ENCODE data around the gene RAB9A.

The RAB9A gene

GRCh38 chrX:13702111-13702789, 13.3 kb downstream of the RAB9A start:
- TF ChIP-seq PPARA (CRISPR knock-in tag; IDR thresholded peaks at IDR 0.05; ENCODE audit: borderline replicate concordance) (no peak), ZNF8 (CRISPR knock-in tag; IDR thresholded peaks at IDR 0.05) (no peak), ZFP3 (CRISPR knock-in tag; IDR thresholded peaks at IDR 0.05) (no peak), SNAI2 (CRISPR knock-in tag; IDR thresholded peaks at IDR 0.05) (no peak), GLIS3 (CRISPR knock-in tag; IDR thresholded peaks at IDR 0.05) (no peak), TSHZ2 (CRISPR knock-in tag; IDR thresholded peaks at IDR 0.05) (no peak), CSDC2 (CRISPR knock-in tag; IDR thresholded peaks at IDR 0.05) (no peak), TOX (CRISPR knock-in tag; IDR thresholded peaks at IDR 0.05; ENCODE audit: borderline replicate concordance) (no peak), ZNF565 (CRISPR knock-in tag; conservative IDR thresholded peaks at IDR 0.05; ENCODE audit: low read depth) (no peak), ZNF70 (CRISPR knock-in tag; IDR thresholded peaks at IDR 0.05) (no peak), ZC3H10 (CRISPR knock-in tag; IDR thresholded peaks at IDR 0.05) (no peak)
- no peak for ATAC-seq

- no peak for ATAC-seq
- TF ChIP-seq SNAI2 (CRISPR knock-in tag; IDR thresholded peaks at IDR 0.05), result no peak
- TF ChIP-seq PATZ1 (CRISPR knock-in tag; IDR thresholded peaks at IDR 0.05; ENCODE audit: borderline replicate concordance), result no peak
- TF ChIP-seq ARNTL (CRISPR knock-in tag; IDR thresholded peaks at IDR 0.05; ENCODE audit: borderline replicate concordance, low read depth), result no peak
- TF ChIP-seq BACH2 (CRISPR knock-in tag; IDR thresholded peaks at IDR 0.05; ENCODE audit: borderline replicate concordance), result no peak
- no peak for TF ChIP-seq GLIS3 (CRISPR knock-in tag; IDR thresholded peaks at IDR 0.05)
- no peak for TF ChIP-seq OSR1 (CRISPR knock-in tag; IDR thresholded peaks at IDR 0.05)
- TF ChIP-seq TCF4 (CRISPR knock-in tag; IDR thresholded peaks at IDR 0.05; ENCODE audit: borderline replicate concordance), result no peak
- no peak for TF ChIP-seq ISL1 (CRISPR knock-in tag; IDR thresholded peaks at IDR 0.05)
- no peak for TF ChIP-seq RARB (CRISPR knock-in tag; IDR thresholded peaks at IDR 0.05)
- TF ChIP-seq ZNF8 (CRISPR knock-in tag; IDR thresholded peaks at IDR 0.05), result no peak
- no peak for TF ChIP-seq ZNF70 (CRISPR knock-in tag; IDR thresholded peaks at IDR 0.05)
Observed at GRCh38 chrX:13703135-13703534, 14.2 kb downstream of the RAB9A start.

GRCh38 chrX:13703589-13703988, 14.7 kb downstream of the RAB9A start:
- ATAC-seq, result no peak
- TF ChIP-seq ZFP30 (CRISPR knock-in tag; IDR thresholded peaks at IDR 0.05) (no peak), PPARA (CRISPR knock-in tag; IDR thresholded peaks at IDR 0.05; ENCODE audit: borderline replicate concordance) (no peak), ZC3H10 (CRISPR knock-in tag; IDR thresholded peaks at IDR 0.05) (no peak), TCF4 (CRISPR knock-in tag; IDR thresholded peaks at IDR 0.05; ENCODE audit: borderline replicate concordance) (no peak), ZNF8 (CRISPR knock-in tag; IDR thresholded peaks at IDR 0.05) (no peak), ARNTL (CRISPR knock-in tag; IDR thresholded peaks at IDR 0.05; ENCODE audit: borderline replicate concordance, low read depth) (no peak), BACH2 (CRISPR knock-in tag; IDR thresholded peaks at IDR 0.05; ENCODE audit: borderline replicate concordance) (no peak), ZNF565 (CRISPR knock-in tag; conservative IDR thresholded peaks at IDR 0.05; ENCODE audit: low read depth) (no peak), SNAI2 (CRISPR knock-in tag; IDR thresholded peaks at IDR 0.05) (no peak), RARB (CRISPR knock-in tag; IDR thresholded peaks at IDR 0.05) (no peak), ISL1 (CRISPR knock-in tag; IDR thresholded peaks at IDR 0.05) (no peak), GLIS3 (CRISPR knock-in tag; IDR thresholded peaks at IDR 0.05) (no peak), ZNF70 (CRISPR knock-in tag; IDR thresholded peaks at IDR 0.05) (no peak), CREB5 (CRISPR knock-in tag; IDR thresholded peaks at IDR 0.05; ENCODE audit: low read depth) (no peak)

- TF ChIP-seq ZFP3 (CRISPR knock-in tag; IDR thresholded peaks at IDR 0.05) (no peak), TCF4 (CRISPR knock-in tag; IDR thresholded peaks at IDR 0.05; ENCODE audit: borderline replicate concordance) (no peak), ZNF565 (CRISPR knock-in tag; conservative IDR thresholded peaks at IDR 0.05; ENCODE audit: low read depth) (no peak), TOX (CRISPR knock-in tag; IDR thresholded peaks at IDR 0.05; ENCODE audit: borderline replicate concordance) (no peak), CSRNP3 (CRISPR knock-in tag; IDR thresholded peaks at IDR 0.05) (no peak), ESRRG (CRISPR knock-in tag; IDR thresholded peaks at IDR 0.05) (no peak), SNAI2 (CRISPR knock-in tag; IDR thresholded peaks at IDR 0.05) (no peak), POU6F1 (CRISPR knock-in tag; IDR thresholded peaks at IDR 0.05; ENCODE audit: borderline replicate concordance, low read depth) (no peak), ISL1 (CRISPR knock-in tag; IDR thresholded peaks at IDR 0.05) (no peak), RARB (CRISPR knock-in tag; IDR thresholded peaks at IDR 0.05) (no peak), ZNF70 (CRISPR knock-in tag; IDR thresholded peaks at IDR 0.05) (no peak), OSR1 (CRISPR knock-in tag; IDR thresholded peaks at IDR 0.05) (no peak), BACH2 (CRISPR knock-in tag; IDR thresholded peaks at IDR 0.05; ENCODE audit: borderline replicate concordance) (no peak), GLIS3 (CRISPR knock-in tag; IDR thresholded peaks at IDR 0.05) (no peak), ARNTL (CRISPR knock-in tag; IDR thresholded peaks at IDR 0.05; ENCODE audit: borderline replicate concordance, low read depth) (no peak)
- no peak for ATAC-seq
Observed at GRCh38 chrX:13711141-13711540, 22.2 kb downstream of the RAB9A start.

Data from SK-N-SH treated with all-trans-retinoic acid at 6 μM for 48 hours (cell line).